ENCODE measurements around the gene GCH1. TPM values are rescaled to one million over a fixed set of nuclear protein-coding genes. Genes with fewer than 3 reads are reported as not detected.
A peak's percentile ranks its signal among the peaks of the same experiment; 100 is the strongest.

Gene GCH1
- total RNA-seq, 4 donors from 2014 or later = 15.7 to 29.2 (median 28.1) TPM

GRCh38 chr14:54893151-54893760, 9.4 kb downstream of the GCH1 start:
- TF ChIP-seq POLR2A (IDR thresholded peaks at IDR 0.05) (no peak), CTCF (IDR thresholded peaks at IDR 0.05) (peak; percentile 70 to 82 (median 78))

DNA sequence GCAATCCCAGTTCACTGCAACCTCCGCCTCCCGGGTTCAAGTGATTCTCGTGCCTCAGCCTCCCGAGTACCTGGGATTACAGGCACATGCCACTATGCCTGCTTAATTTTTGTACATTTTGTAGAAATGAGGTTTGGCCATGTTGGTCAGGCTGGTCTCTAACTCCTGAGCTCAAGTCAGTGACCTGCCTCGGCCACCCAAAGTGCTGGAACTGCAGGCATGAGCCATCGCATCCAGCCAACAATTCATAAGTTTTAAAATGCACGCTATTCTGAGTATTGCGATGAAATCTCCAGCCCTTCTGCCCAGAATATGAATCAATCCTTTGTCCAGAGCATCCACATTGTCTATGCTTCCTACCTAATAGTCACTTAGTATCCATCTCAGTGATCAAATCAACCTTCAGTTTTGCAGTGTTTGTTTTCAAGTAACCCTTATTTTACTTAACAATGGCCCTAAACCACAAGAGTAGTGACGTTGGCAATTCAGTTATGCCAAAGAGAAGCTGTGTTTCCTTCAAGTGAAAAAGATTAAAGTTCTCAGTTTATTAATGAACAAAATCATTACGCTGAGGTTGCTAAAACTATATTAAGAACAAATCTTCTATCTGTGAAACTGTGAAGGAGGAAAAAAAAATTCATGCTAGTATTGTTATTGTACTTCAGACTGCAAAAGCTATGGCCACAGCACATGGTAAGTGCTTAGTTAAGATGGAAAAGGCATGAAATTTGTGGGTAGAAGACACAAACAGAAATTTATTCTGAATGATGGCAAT, 11.0 kb downstream of the GCH1 start:
- H3K27ac ChIP-seq = no peak overlapping the region
- H3K4me3 ChIP-seq = no peak overlapping the region
- H3K36me3 ChIP-seq = no peaks in the 10 kb centered on the region
- no peaks in the 10 kb centered on the region for H3K9me3 ChIP-seq
- peaks cover 0 to 9% (median 0%) of the 10 kb centered on the region in 4 donors for H3K4me1 ChIP-seq
- TF ChIP-seq POLR2A (IDR thresholded peaks at IDR 0.05) (no peak), CTCF (IDR thresholded peaks at IDR 0.05) (no peak)
- H3K27me3 ChIP-seq = no peaks in the 10 kb centered on the region
- DNase-seq = no peak

More at GRCh38 chr14:54893151-54893760, 9.4 kb downstream of the GCH1 start:
- no peak overlapping the region for H3K27ac ChIP-seq
- H3K4me1 ChIP-seq = peaks cover 0 to 9% (median 0%) of the 10 kb centered on the region in 4 donors
- peak in 2 of 3 donors; percentile 31 to 56 for DNase-seq
- no peaks in the 10 kb centered on the region for H3K36me3 ChIP-seq
- no peaks in the 10 kb centered on the region for H3K27me3 ChIP-seq
- no peaks in the 10 kb centered on the region for H3K9me3 ChIP-seq
- H3K4me3 ChIP-seq = no peak overlapping the region

DNA sequence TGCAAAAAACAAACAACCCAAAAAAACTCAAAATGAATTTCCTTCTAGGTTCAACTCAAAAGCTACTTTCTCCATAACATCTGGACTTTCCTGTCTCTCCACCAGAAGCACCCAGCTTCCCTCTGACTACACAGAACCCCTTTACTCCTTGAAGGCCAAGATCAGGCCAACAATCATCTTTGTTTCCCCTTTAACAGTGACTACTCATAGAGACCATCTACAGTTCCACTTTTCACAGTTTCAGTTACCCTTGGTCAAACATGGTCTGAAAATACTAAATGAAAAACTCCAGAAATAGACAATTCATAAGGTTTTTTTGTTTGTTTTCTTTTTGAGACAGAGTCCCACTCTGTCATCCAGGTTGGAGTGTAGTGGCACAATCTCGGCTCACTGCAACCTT, 11.8 kb downstream of the GCH1 start:
- no peak for TF ChIP-seq CTCF (IDR thresholded peaks at IDR 0.05)
- no peak for DNase-seq

GRCh38 chr14:54889919-54890318, 12.7 kb downstream of the GCH1 start:
- H3K36me3 ChIP-seq = no peaks in the 10 kb centered on the region
- DNase-seq = no peak
- no peak overlapping the region for H3K4me3 ChIP-seq
- no peaks in the 10 kb centered on the region for H3K9me3 ChIP-seq
- H3K27ac ChIP-seq = no peak overlapping the region
- H3K27me3 ChIP-seq = no peaks in the 10 kb centered on the region
- H3K4me1 ChIP-seq = peaks cover 0 to 9% (median 0%) of the 10 kb centered on the region in 4 donors
- TF ChIP-seq POLR2A (IDR thresholded peaks at IDR 0.05) (no peak), CTCF (IDR thresholded peaks at IDR 0.05) (no peak)

More for the DNA sequence above, 11.8 kb downstream of the GCH1 start:
- Histone ChIP-seq H3K36me3 (no peaks in the 10 kb centered on the region), H3K27me3 (no peaks in the 10 kb centered on the region), H3K4me1 (peaks cover 0 to 9% (median 0%) of the 10 kb centered on the region in 4 donors), H3K9me3 (no peaks in the 10 kb centered on the region), H3K27ac (no peak overlapping the region), H3K4me3 (no peak overlapping the region)

DNA sequence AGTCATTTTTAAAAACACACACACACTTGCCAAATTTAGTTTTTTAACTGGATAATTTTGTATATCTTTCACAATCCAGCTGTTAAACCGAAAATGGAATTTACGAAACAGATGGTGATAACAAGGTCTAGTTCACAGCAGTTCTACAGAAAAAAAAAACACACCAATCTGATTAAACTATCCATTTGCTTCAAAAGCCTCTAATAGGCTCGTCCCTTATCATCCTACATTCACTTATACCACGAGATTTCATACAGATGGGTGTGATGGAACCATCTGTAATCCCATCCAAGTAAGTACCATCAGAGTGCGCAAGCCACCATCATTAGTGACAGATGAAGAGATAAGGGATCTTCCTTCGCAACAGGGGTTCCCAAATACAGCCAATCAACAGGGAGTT, 20.1 kb downstream of the GCH1 start:
- no peaks in the 10 kb centered on the region for H3K36me3 ChIP-seq
- H3K4me1 ChIP-seq = peaks cover 0 to 5% (median 0%) of the 10 kb centered on the region in 4 donors
- no peaks in the 10 kb centered on the region for H3K9me3 ChIP-seq
- TF ChIP-seq CTCF (IDR thresholded peaks at IDR 0.05) (no peak), POLR2A (IDR thresholded peaks at IDR 0.05) (no peak)
- no peaks in the 10 kb centered on the region for H3K27me3 ChIP-seq
- H3K27ac ChIP-seq = peak overlapping the region; percentile 75 to 87 (median 80)
- peak overlapping the region in 1 of 4 donors; percentile 48 for H3K4me3 ChIP-seq
- no peak for DNase-seq
